HG03439 (cell line): ENCODE data around the gene BHLHE23.

ENCODE experiments used
- ATAC-seq: cut with Tn5 transposase; IDR thresholded peaks from one replicate; pipeline ENCODE4 v1.9.1; 2021; ENCODE audit warnings: mild to moderate bottlenecking, moderate library complexity; ENCODE audit not compliant: unreplicated experiment

Gene BHLHE23

GRCh38 chr20:63026582-63027165 is 19.9 kb upstream of the BHLHE23 start:
- no peak for ATAC-seq

- ATAC-seq, result no peak
Observed at GRCh38 chr20:63025534-63026331, 19.0 kb upstream of the BHLHE23 start.

- ATAC-seq, result no peak
Observed at GRCh38 chr20:63024573-63025392, 18.0 kb upstream of the BHLHE23 start.

GRCh38 chr20:63023936-63024571 is 17.3 kb upstream of the BHLHE23 start:
- ATAC-seq, result no peak

- no peak for ATAC-seq
Observed at GRCh38 chr20:63023071-63023935, 16.5 kb upstream of the BHLHE23 start.

- no peak for ATAC-seq
Observed at GRCh38 chr20:63022501-63022900, 15.7 kb upstream of the BHLHE23 start.

GRCh38 chr20:63021356-63022321 is 14.9 kb upstream of the BHLHE23 start:
- ATAC-seq, result no peak

- no peak for ATAC-seq
Observed at GRCh38 chr20:63020681-63021080, 13.9 kb upstream of the BHLHE23 start.

GRCh38 chr20:63017826-63018411 is 11.2 kb upstream of the BHLHE23 start:
- ATAC-seq, result no peak

- no peak for ATAC-seq
Observed at GRCh38 chr20:63017076-63017825, 10.5 kb upstream of the BHLHE23 start.

- ATAC-seq, result no peak
Observed at GRCh38 chr20:63016514-63017075, 9.8 kb upstream of the BHLHE23 start.

GRCh38 chr20:63015662-63016361 is 9.0 kb upstream of the BHLHE23 start:
- ATAC-seq, result no peak

- no peak for ATAC-seq
Observed at GRCh38 chr20:63015147-63015661, 8.4 kb upstream of the BHLHE23 start.

- no peak for ATAC-seq
Observed at GRCh38 chr20:63014710-63015109, 7.9 kb upstream of the BHLHE23 start.

- ATAC-seq, result no peak
Observed at GRCh38 chr20:63014287-63014686, 7.5 kb upstream of the BHLHE23 start.

- ATAC-seq, result no peak
Observed at GRCh38 chr20:63013207-63013606, 6.4 kb upstream of the BHLHE23 start.

- no peak for ATAC-seq
Observed at GRCh38 chr20:63011798-63012197, 5.0 kb upstream of the BHLHE23 start.
